Nephron progenitor cell (in vitro differentiated cells): ENCODE results near the gene GP9.

Source experiments
- DNase-seq: peaks from one replicate; pipeline ENCODE4 v3.0.0; 2021
- H3K27ac Mint-ChIP-seq: 2 replicates; pipeline ENCODE4 v1.8.0; 2021; ENCODE audit warnings: mild to moderate bottlenecking, moderate library complexity, mixed read lengths
- H3K27me3 Mint-ChIP-seq: 2 replicates; pipeline ENCODE4 v1.8.0; 2021; ENCODE audit warnings: mild to moderate bottlenecking, low read depth, mixed read lengths; ENCODE audit not compliant: poor library complexity
- H3K36me3 Mint-ChIP-seq: 2 replicates; pipeline ENCODE4 v1.8.0; 2021; ENCODE audit warnings: low read depth, mixed read lengths
- H3K4me1 Mint-ChIP-seq: 2 replicates; pipeline ENCODE4 v1.8.0; 2021; ENCODE audit warnings: mixed read lengths
- H3K4me3 Mint-ChIP-seq: 2 replicates; pipeline ENCODE4 v1.8.0; 2021; ENCODE audit warnings: mild to moderate bottlenecking, moderate library complexity, mixed read lengths
- H3K9me3 Mint-ChIP-seq: 2 replicates; pipeline ENCODE4 v1.8.0; 2021; ENCODE audit warnings: mild to moderate bottlenecking, moderate library complexity, mixed read lengths
- TF ChIP-seq, protein P1 (sequence below): fragments of 200-600 bp; sonication (generic); IDR thresholded peaks from 2 replicates; pipeline ENCODE4 v1.5.0; 2021; ENCODE audit warnings: antibody characterized with exemption

The GP9 gene

DNA sequence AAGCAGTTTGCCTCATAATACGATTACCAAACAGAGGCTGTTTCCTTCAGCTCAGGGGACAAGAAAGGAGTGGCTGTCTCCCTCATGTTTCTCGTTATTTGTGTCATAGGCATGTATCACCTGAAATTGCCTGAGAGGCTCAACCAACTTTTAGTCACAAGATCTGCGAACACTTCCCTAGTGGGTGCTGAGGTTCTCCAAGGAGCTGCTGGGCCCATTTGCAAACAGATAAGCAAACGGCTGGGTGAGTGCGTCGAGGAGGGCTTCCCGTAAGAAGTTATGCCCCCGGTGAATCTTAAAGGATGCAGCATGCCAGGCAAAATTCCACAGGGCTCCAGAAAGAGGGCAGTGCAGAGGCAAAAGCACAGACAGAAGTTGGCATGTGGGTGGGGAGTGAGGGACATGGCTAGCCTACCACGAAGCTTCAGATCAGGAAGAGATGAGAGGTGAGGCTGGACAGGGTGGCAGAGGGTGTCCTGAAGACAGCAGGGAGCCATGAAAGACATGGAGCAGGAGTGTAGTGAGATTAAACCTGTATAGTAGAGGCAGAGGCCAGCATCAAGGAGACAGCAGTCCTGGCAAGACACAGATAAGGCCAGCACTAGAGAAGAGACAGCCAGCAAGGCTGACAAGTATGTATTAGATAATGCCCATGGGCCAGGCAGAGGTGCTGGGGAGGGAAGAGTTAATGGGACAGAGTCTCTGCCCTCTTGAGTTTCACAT lies 4.0 kb upstream of the GP9 start:
- Mint-ChIP-seq H3K36me3 (no peaks in the 10 kb centered on the region), H3K27me3 (peaks cover 38% of the 10 kb centered on the region), H3K4me1 (peaks cover 36% of the 10 kb centered on the region), H3K4me3 (no peak overlapping the region), H3K27ac (no peak overlapping the region), H3K9me3 (no peaks in the 10 kb centered on the region)
- no peak for DNase-seq
- TF ChIP-seq, protein P1, sequence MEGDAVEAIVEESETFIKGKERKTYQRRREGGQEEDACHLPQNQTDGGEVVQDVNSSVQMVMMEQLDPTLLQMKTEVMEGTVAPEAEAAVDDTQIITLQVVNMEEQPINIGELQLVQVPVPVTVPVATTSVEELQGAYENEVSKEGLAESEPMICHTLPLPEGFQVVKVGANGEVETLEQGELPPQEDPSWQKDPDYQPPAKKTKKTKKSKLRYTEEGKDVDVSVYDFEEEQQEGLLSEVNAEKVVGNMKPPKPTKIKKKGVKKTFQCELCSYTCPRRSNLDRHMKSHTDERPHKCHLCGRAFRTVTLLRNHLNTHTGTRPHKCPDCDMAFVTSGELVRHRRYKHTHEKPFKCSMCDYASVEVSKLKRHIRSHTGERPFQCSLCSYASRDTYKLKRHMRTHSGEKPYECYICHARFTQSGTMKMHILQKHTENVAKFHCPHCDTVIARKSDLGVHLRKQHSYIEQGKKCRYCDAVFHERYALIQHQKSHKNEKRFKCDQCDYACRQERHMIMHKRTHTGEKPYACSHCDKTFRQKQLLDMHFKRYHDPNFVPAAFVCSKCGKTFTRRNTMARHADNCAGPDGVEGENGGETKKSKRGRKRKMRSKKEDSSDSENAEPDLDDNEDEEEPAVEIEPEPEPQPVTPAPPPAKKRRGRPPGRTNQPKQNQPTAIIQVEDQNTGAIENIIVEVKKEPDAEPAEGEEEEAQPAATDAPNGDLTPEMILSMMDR = no peak

DNA sequence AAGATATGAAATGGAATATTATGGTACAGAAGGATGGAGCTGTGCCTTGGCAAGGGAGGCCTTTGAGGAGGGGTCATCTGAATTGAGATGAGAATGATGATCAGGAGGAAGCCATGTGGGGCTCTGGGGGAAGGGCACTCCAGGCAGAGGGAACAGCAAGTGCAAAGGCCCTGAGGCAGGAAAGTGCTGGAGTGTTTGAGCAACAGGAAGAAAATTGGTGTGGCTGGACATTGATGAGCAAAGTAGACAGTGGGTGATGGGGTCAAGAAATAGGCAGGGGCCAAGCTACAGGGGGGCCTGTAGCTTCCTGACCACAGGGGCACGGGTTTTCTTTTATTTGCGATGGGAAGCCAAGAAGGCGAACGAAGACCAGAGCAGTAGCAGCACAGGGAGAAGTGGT lies 3.3 kb upstream of the GP9 start:
- no peaks in the 10 kb centered on the region for H3K9me3 Mint-ChIP-seq
- peaks cover 38% of the 10 kb centered on the region for H3K27me3 Mint-ChIP-seq
- H3K4me3 Mint-ChIP-seq = no peak overlapping the region
- DNase-seq = no peak
- peaks cover 30% of the 10 kb centered on the region for H3K4me1 Mint-ChIP-seq
- H3K27ac Mint-ChIP-seq = peak overlapping the region; percentile 22
- TF ChIP-seq, protein P1 = no peak
- H3K36me3 Mint-ChIP-seq = no peaks in the 10 kb centered on the region

DNA sequence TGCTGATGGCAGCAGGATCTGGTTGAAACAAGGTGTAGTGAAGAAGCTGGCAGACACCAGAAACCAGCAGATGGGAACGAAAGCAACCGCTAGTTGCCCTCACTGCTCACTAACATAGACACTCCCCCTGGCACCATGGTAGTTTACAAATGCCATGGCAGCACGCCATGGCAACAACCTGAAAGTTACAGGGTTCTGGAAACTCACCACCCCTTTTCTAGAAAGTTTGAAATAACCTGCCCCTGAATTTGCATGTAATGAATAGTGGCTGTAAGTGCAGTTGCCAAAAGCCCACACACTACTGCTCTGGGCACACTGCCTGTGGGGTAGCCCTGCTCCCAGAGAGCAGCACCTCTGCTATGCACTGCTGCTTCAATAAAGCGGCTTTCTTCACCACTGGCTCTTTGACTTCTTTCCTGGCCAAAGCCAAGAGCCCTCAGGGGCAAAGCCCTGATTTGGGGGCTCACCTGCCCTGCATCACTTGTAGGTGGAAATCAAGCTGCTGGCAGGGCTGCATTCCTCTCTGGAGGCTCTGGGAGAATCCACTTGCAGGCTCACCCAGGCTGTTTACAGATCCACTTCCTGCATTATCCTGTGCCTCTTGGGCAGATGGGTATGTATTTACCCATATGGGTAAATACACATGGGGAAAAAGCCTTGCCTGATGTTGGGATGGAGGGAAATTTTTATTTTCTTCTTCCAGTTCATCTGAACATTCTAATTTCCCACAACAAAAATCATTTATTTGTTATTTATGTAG lies 2.0 kb upstream of the GP9 start:
- peaks cover 31% of the 10 kb centered on the region for H3K27me3 Mint-ChIP-seq
- H3K4me1 Mint-ChIP-seq = peaks cover 17% of the 10 kb centered on the region
- H3K27ac Mint-ChIP-seq = no peak overlapping the region
- TF ChIP-seq, protein P1 = no peak
- no peak overlapping the region for H3K4me3 Mint-ChIP-seq
- H3K9me3 Mint-ChIP-seq = no peaks in the 10 kb centered on the region
- DNase-seq = no peak
- H3K36me3 Mint-ChIP-seq = no peaks in the 10 kb centered on the region

DNA sequence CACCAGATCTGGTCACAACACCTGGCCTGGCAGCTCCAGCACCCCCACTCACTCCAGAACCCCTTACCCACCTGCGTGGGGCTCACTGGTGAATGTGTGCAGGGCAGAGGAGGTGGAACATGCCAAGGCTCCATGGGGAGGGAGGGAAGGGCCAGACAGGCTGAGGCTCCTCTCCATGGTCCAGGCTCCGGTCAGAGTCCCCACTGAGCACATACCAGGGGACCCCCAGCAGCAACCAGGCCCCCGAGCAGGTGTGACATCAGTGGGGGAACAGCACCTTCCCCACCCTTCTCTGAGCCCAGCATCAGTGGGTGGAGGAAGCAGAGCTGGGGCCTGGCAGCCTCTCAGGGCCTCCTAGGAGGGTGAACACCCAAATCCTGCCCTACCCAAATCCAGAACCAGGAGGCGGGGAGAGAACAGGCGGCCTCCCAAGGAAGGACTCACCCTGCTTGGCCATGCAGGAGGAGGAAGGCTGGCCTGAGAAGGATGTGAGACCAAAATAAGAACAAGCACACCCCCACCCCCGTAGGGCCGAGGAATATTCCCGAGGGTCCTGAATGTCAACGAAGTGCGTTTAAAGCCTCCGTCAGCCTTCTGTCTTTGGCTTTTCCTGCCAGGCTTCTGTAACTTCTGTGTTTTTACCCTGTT lies 1.1 kb upstream of the GP9 start:
- DNase-seq = no peak
- H3K27me3 Mint-ChIP-seq = peaks cover 23% of the 10 kb centered on the region
- H3K9me3 Mint-ChIP-seq = no peaks in the 10 kb centered on the region
- no peak overlapping the region for H3K4me3 Mint-ChIP-seq
- TF ChIP-seq, protein P1 = no peak
- peaks cover 14% of the 10 kb centered on the region for H3K4me1 Mint-ChIP-seq
- H3K36me3 Mint-ChIP-seq = no peaks in the 10 kb centered on the region
- no peak overlapping the region for H3K27ac Mint-ChIP-seq

DNA sequence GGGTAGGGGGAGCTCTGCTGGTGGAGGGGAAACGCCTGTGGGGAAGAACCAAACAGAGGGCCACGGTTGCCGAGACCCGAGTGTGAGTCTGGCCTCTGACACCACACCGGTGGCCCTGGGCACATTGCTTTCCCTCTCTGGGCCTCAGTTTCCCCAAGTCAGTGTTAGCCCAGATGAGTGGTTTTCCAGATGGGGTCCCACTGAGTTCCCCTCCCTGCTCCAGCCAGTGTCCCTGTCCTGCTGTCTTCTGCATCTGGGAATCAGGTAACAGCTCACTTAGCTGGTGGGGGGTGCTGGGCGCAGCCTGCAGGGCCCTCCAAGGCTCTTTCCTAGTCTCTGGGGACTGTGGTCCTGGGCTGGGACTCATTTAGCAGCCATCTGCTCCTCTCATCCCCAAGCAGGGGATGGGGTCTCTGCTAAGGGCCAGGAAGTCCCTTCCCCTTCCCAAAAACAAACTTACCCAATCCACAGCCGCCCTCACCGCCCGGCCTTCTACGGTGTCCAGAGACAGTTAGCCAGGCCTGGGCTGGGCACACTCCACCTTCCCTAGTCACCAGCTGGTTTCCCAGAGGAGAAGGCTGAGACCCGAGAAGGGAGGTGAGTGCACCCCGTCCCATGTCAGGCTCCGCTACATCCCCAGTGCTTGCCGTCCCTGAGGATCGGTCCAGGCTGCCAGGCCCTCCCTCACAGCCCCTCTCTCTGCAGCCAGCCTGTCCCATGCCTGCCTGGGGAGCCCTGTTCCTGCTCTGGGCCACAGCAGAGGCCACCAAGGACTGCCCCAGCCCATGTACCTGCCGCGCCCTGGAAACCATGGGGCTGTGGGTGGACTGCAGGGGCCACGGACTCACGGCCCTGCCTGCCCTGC lies 676 bp downstream of the GP9 start:
- no peaks in the 10 kb centered on the region for H3K36me3 Mint-ChIP-seq
- H3K27me3 Mint-ChIP-seq = peaks cover 8% of the 10 kb centered on the region
- no peak overlapping the region for H3K4me3 Mint-ChIP-seq
- DNase-seq = no peak
- H3K27ac Mint-ChIP-seq = no peak overlapping the region
- TF ChIP-seq, protein P1 = no peak
- H3K4me1 Mint-ChIP-seq = peaks cover 23% of the 10 kb centered on the region
- H3K9me3 Mint-ChIP-seq = no peaks in the 10 kb centered on the region
